ENCODE results near the gene NECTIN1. TPM values are rescaled to one million over a fixed set of nuclear protein-coding genes. Genes with fewer than 3 reads are reported as not detected.

The NECTIN1 gene
- total RNA-seq, 1 experiment from 2014 or later: 23.8 TPM

DNA sequence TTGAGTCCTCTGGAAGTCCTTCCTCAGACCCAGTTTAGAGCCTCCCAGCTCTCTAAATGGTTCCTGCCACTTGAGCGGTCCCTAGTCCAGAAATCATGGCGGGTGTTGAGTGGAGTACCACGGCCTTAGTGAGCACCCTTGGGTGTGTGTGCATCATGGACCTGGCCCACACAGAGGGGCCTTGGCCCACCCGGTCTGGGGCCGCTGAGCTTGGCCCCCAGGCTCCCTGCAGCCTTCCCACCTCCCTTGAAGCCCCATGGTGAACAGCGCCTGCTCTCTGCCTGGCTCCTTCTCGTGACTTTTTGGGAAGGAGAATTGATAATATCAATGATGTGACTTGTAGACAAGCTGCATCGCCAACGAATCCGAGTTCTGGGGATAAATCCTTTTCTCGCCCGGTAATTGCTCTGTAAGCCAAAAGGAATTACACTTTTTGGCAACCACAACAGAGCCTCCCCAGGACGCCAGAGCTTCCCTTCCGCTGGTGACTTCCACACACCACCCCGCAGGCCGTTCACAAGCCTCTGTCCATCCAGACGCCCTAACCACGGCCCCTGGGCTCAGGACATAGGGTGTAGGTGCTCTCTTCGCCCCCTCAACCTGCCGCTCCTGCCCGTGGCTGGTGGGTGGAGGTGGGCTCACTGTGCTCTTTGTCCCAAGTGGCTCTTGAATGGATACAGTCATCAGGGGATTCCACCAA, 93.8 kb downstream of the NECTIN1 start (continued):
- TF ChIP-seq, protein P1, sequence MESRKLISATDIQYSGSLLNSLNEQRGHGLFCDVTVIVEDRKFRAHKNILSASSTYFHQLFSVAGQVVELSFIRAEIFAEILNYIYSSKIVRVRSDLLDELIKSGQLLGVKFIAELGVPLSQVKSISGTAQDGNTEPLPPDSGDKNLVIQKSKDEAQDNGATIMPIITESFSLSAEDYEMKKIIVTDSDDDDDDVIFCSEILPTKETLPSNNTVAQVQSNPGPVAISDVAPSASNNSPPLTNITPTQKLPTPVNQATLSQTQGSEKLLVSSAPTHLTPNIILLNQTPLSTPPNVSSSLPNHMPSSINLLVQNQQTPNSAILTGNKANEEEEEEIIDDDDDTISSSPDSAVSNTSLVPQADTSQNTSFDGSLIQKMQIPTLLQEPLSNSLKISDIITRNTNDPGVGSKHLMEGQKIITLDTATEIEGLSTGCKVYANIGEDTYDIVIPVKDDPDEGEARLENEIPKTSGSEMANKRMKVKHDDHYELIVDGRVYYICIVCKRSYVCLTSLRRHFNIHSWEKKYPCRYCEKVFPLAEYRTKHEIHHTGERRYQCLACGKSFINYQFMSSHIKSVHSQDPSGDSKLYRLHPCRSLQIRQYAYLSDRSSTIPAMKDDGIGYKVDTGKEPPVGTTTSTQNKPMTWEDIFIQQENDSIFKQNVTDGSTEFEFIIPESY (IDR thresholded peaks at IDR 0.05; ENCODE audit: extremely low read depth, insufficient replicate concordance, low read length): no peak
- TF ChIP-seq ZNF274 (IDR thresholded peaks at IDR 0.05; ENCODE audit: low read depth, low read length) (no peak), EZH2phosphoT487 (IDR thresholded peaks at IDR 0.05; ENCODE audit: borderline replicate concordance) (no peak)

DNA sequence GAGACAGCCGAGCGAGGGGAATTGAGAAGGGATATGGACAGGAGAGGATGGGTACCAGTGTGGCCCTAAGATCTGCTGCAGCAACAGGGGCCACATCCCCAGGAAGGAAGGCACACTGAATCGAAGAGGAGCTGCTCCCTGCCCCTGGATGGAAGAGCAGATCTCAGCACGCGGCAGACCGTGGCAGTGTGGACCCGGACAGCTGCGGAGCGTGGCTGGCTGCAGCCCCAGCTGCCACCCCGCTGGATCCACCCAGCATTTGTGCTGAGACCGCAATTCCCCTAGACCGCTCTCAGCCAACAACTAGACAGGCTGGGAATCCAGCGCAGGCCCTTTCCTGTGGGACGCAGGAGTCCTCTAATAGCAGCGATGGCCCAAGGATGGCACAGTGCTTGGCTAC, 94.7 kb downstream of the NECTIN1 start:
- no peak overlapping the region for H3K4me2 ChIP-seq (ENCODE audit: low read length)
- DNase-seq (ENCODE audit: low read depth, low spot score) (no peak), ATAC-seq (no peak)
- H3K27me3 ChIP-seq (ENCODE audit: insufficient read depth, low read length): no peaks in the 10 kb centered on the region
- H3K79me2 ChIP-seq (ENCODE audit: insufficient read depth, low read length): no peaks in the 10 kb centered on the region
- H4K20me1 ChIP-seq (ENCODE audit: insufficient read depth): no peaks in the 10 kb centered on the region
- intact Hi-C loops (cut with micrococcal nuclease): no loop called here
- no peak overlapping the region for H3K27ac ChIP-seq (ENCODE audit: low read depth, low read length)
- no peaks in the 10 kb centered on the region for H3K36me3 ChIP-seq (ENCODE audit: control insufficient read depth in 1 of 2, insufficient read depth in 2 of 2, low read length in 2 of 2)
- no peaks in the 10 kb centered on the region for H3K9me3 ChIP-seq (ENCODE audit: control insufficient read depth in 1 of 2, insufficient read depth in 1 of 2, low read depth in 1 of 2, low read length in 2 of 2)
- CTCF ChIA-PET: no interaction called here
- POLR2A ChIA-PET: no interaction called here
- no TSS peak for BruUV-seq (replicated peaks)
- RAD21 ChIA-PET (ENCODE audit: low non-redundant PET in 1 of 2, low total read pairs in 2 of 2, uncharacterized antibody in 2 of 2, unreplicated experiment in 2 of 2): no interaction called here
- H3K4me3 ChIP-seq (replicated peaks in 1 of 2; ENCODE audit: low read depth in 1 of 2, low read length in 2 of 2): no peak overlapping the region
- H3K9me2 ChIP-seq (ENCODE audit: insufficient read depth): no peaks in the 10 kb centered on the region
- no peak overlapping the region for H3K9ac ChIP-seq (ENCODE audit: low read length)
- H3K4me1 ChIP-seq (ENCODE audit: control insufficient read depth in 1 of 2, insufficient read depth in 2 of 2, low read length in 2 of 2): no peaks in the 10 kb centered on the region
- TF ChIP-seq CEBPB (IDR thresholded peaks at IDR 0.05; ENCODE audit: low read depth) (no peak), ZFX (IDR thresholded peaks at IDR 0.05) (no peak), POLR2AphosphoS5 (IDR thresholded peaks at IDR 0.05; ENCODE audit: low read depth, low read length) (no peak), ZNF274 (IDR thresholded peaks at IDR 0.05; ENCODE audit: low read depth, low read length) (no peak), ELF1 (IDR thresholded peaks at IDR 0.05; ENCODE audit: borderline replicate concordance, low read depth) (no peak), RAD21 (IDR thresholded peaks at IDR 0.05; ENCODE audit: low read depth) (no peak), EGR1 (IDR thresholded peaks at IDR 0.05; ENCODE audit: low read depth) (no peak), SRF (IDR thresholded peaks at IDR 0.05; ENCODE audit: low read depth) (no peak), POLR2A (IDR thresholded peaks at IDR 0.05; ENCODE audit: borderline replicate concordance, extremely low read depth, insufficient read depth, insufficient read length) (no peak), SP1 (IDR thresholded peaks at IDR 0.05; ENCODE audit: low read depth) (no peak), SIN3A (IDR thresholded peaks at IDR 0.05; ENCODE audit: low read depth) (no peak), TCF7L2 (IDR thresholded peaks at IDR 0.05; ENCODE audit: borderline replicate concordance, extremely low read depth, insufficient read depth, insufficient read length) (no peak), FOSL1 (IDR thresholded peaks at IDR 0.05; ENCODE audit: low read depth) (no peak)
- TF ChIP-seq, protein P2, sequence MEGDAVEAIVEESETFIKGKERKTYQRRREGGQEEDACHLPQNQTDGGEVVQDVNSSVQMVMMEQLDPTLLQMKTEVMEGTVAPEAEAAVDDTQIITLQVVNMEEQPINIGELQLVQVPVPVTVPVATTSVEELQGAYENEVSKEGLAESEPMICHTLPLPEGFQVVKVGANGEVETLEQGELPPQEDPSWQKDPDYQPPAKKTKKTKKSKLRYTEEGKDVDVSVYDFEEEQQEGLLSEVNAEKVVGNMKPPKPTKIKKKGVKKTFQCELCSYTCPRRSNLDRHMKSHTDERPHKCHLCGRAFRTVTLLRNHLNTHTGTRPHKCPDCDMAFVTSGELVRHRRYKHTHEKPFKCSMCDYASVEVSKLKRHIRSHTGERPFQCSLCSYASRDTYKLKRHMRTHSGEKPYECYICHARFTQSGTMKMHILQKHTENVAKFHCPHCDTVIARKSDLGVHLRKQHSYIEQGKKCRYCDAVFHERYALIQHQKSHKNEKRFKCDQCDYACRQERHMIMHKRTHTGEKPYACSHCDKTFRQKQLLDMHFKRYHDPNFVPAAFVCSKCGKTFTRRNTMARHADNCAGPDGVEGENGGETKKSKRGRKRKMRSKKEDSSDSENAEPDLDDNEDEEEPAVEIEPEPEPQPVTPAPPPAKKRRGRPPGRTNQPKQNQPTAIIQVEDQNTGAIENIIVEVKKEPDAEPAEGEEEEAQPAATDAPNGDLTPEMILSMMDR (IDR thresholded peaks at IDR 0.05 in 2 of 3, conservative IDR thresholded peaks at IDR 0.05 in 1 of 3; ENCODE audit: borderline replicate concordance in 1 of 3, insufficient read depth in 1 of 3, low read depth in 2 of 3, low read length in 2 of 3): no peak
- TF ChIP-seq, protein P3, sequence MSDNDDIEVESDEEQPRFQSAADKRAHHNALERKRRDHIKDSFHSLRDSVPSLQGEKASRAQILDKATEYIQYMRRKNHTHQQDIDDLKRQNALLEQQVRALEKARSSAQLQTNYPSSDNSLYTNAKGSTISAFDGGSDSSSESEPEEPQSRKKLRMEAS (IDR thresholded peaks at IDR 0.05): no peak
- H2AFZ ChIP-seq (ENCODE audit: low read depth, low read length, poor library complexity, severe bottlenecking): no peak overlapping the region

All from HCT116 (cell line).